Osteocyte (in vitro differentiated cells): ENCODE measurements around the gene CACNA1C. TPM values are rescaled to one million over a fixed set of nuclear protein-coding genes. Genes with fewer than 3 reads are reported as not detected.

ENCODE experiments used
- DNase-seq: peaks from one replicate; pipeline ENCODE4 v3.0.0; 2021; ENCODE audit warnings: mixed read lengths; ENCODE audit not compliant: unreplicated experiment; ENCODE audit errors: extremely low spot score
- H3K27ac Mint-ChIP-seq: one replicate; pipeline ENCODE4 v1.8.0; 2021; ENCODE audit warnings: mild to moderate bottlenecking, mixed read lengths; ENCODE audit not compliant: unreplicated experiment
- H3K27me3 Mint-ChIP-seq: one replicate; pipeline ENCODE4 v1.8.0; 2021; ENCODE audit warnings: mixed read lengths; ENCODE audit not compliant: unreplicated experiment
- H3K36me3 Mint-ChIP-seq: one replicate; pipeline ENCODE4 v1.8.0; 2021; ENCODE audit warnings: mixed read lengths; ENCODE audit not compliant: unreplicated experiment
- H3K4me1 Mint-ChIP-seq: one replicate; pipeline ENCODE4 v1.8.0; 2021; ENCODE audit warnings: mixed read lengths; ENCODE audit not compliant: unreplicated experiment
- H3K4me3 Mint-ChIP-seq: one replicate; pipeline ENCODE4 v1.8.0; 2021; ENCODE audit warnings: mild to moderate bottlenecking, moderate library complexity, mixed read lengths; ENCODE audit not compliant: unreplicated experiment
- H3K9me3 Mint-ChIP-seq: one replicate; pipeline ENCODE4 v1.8.0; 2021; ENCODE audit warnings: mixed read lengths; ENCODE audit not compliant: unreplicated experiment
- total RNA-seq: library from RNA; stranded (reverse); gene quantifications from 2 replicates; pipeline ENCODE4 v1.2.1, GENCODE V29; 2021
- TF ChIP-seq, protein P1 (sequence below): fragments of 200-600 bp; sonication (generic); IDR thresholded peaks from 2 replicates; pipeline ENCODE4 v1.5.0; 2021; ENCODE audit warnings: antibody characterized with exemption, mild to moderate bottlenecking, moderate library complexity

Gene CACNA1C
- total RNA-seq, 1 donor from 2014 or later, result 67.4 TPM

DNA sequence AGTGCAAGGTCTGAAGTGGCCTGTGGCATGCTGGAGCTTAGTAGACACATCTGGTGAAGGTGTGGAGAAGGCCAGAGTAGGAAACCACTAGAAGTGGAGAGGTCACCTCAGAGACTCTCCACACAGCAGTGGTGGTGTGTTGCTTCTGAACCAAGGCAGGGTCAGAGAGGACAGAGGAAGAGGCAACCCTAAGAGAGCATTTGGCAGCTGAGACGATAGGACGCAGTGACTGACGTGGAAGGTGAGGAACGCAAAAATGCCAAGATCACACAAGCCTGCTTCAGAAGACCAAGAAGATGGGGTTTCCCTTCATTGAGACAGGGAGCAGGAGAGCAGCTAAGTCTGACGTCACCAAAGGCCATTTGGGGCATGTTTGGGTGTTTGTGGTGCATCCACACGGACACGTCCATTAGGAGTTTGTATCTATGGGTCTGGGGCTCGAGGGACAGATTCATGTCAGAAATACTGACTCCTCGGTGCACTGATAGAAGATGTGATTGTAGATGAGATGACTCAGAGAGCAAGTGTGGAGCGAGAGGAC is 338.1 kb downstream of the CACNA1C start:
- Mint-ChIP-seq H3K4me3 (no peak overlapping the region), H3K4me1 (peaks cover 3% of the 10 kb centered on the region), H3K9me3 (no peaks in the 10 kb centered on the region), H3K36me3 (peaks cover 4% of the 10 kb centered on the region), H3K27ac (no peak overlapping the region), H3K27me3 (no peaks in the 10 kb centered on the region)
- TF ChIP-seq, protein P1, sequence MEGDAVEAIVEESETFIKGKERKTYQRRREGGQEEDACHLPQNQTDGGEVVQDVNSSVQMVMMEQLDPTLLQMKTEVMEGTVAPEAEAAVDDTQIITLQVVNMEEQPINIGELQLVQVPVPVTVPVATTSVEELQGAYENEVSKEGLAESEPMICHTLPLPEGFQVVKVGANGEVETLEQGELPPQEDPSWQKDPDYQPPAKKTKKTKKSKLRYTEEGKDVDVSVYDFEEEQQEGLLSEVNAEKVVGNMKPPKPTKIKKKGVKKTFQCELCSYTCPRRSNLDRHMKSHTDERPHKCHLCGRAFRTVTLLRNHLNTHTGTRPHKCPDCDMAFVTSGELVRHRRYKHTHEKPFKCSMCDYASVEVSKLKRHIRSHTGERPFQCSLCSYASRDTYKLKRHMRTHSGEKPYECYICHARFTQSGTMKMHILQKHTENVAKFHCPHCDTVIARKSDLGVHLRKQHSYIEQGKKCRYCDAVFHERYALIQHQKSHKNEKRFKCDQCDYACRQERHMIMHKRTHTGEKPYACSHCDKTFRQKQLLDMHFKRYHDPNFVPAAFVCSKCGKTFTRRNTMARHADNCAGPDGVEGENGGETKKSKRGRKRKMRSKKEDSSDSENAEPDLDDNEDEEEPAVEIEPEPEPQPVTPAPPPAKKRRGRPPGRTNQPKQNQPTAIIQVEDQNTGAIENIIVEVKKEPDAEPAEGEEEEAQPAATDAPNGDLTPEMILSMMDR, result no peak
- DNase-seq, result no peak

DNA sequence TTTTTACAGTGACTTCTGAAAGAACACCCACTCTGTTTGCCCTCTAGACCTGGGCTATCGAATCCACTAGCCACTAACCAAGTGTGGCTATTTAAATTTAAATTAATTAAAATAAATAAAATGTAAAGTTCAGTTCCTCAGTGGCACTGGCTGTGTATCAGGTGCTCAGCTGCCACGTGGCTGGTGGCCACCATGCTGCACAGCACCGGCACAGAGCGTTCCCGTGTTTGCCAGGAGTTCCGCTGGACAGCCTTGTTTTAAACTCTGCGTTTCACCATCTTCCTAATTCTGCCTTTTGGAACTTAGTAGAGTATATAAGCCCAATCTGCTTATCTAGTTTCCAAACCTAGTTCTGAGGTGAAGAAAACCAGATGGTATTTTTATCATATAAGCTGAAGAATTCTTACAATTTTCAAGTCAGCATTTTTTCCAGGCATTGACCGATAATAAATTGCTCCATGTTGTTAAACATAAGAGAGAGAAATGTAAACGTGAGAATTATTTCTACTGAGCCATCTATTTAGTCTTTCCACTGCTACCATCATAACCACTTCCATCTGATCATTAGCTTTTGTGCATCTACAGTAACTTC is 339.0 kb downstream of the CACNA1C start:
- Mint-ChIP-seq H3K4me1 (peaks cover 3% of the 10 kb centered on the region), H3K9me3 (no peaks in the 10 kb centered on the region), H3K27me3 (no peaks in the 10 kb centered on the region)

DNA sequence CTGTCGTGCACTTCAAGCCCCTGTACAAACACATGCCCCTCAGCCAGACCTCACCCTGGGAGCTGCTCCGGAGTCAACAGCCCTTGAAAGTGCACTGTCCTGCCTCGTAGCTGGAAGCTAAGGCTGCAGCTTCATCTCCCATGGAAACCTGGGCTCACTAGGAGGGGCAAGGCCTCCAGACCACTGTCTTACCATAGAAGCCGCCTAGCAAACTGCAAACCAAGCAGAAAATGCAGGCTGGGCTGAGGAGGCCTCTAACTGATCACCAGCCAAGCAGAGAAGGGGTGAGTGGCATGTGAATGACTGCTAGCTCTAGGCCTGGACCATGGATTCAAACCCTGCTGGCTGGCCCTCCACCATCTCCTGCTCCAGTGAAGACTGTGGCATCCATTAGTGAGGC is 340.2 kb downstream of the CACNA1C start:
- Mint-ChIP-seq H3K9me3 (no peaks in the 10 kb centered on the region), H3K4me3 (no peak overlapping the region), H3K4me1 (peaks cover 9% of the 10 kb centered on the region), H3K36me3 (peaks cover 4% of the 10 kb centered on the region), H3K27me3 (no peaks in the 10 kb centered on the region), H3K27ac (no peak overlapping the region)
- TF ChIP-seq, protein P1, result no peak
- DNase-seq, result no peak

More for the DNA sequence above, 339.0 kb downstream of the CACNA1C start:
- TF ChIP-seq, protein P1, result no peak
- DNase-seq, result no peak
- no peak overlapping the region for H3K27ac Mint-ChIP-seq
- peaks cover 4% of the 10 kb centered on the region for H3K36me3 Mint-ChIP-seq
- H3K4me3 Mint-ChIP-seq, result no peak overlapping the region

DNA sequence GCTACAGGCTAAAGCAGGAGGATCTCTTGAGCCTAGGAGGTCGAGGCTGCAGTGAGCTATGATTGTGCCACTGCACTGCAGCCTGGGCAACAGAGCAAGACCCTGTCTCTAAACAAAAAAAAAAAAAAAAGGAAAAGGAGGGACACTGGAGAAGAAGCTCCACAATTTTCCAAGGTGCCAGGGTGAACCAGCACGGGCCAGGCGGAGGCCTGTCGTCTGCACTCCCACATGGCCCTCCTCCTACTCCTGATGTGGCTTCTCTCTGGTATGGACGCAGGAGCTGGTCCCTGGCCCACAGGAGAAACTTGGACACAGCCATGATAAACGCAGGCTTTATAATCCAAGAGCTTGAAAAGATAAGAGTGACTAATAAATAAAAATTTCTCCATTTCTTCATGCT is 341.2 kb downstream of the CACNA1C start:
- DNase-seq, result no peak
- no peaks in the 10 kb centered on the region for H3K9me3 Mint-ChIP-seq
- peaks cover 6% of the 10 kb centered on the region for H3K36me3 Mint-ChIP-seq
- no peaks in the 10 kb centered on the region for H3K27me3 Mint-ChIP-seq
- no peak overlapping the region for H3K27ac Mint-ChIP-seq
- H3K4me1 Mint-ChIP-seq, result peaks cover 13% of the 10 kb centered on the region
- H3K4me3 Mint-ChIP-seq, result no peak overlapping the region
- TF ChIP-seq, protein P1, result no peak

DNA sequence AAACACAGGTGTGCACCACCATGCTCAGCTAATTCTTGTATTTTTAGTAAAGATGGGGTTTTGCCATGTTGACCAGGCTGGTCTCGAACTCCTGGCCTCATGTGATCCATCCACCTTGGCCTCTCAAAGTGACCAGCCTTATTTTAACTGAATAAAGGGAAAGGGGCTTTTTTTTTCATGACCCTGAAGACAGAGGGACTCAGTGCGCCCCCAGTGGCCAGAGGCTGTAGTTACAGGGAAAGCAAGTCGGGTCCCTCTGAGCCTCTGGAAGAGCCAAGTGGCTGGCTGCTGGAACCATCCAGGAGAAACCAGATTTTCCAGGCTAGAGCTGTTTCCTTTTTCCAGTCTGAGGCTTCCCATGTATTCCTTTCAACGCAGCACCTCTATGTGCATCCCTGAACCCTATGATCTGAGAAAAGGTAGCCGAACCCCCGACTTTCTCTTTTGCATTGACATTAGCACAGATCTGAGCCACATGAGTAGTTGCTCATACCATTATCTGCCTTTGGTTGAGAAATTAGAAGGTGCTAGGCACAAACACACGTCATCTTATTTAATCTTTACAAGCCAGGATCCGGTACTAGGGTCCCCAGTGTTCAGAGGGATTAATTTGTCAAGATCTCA is 342.7 kb downstream of the CACNA1C start:
- DNase-seq, result no peak
- peaks cover 18% of the 10 kb centered on the region for H3K4me1 Mint-ChIP-seq
- no peaks in the 10 kb centered on the region for H3K9me3 Mint-ChIP-seq
- H3K27me3 Mint-ChIP-seq, result no peaks in the 10 kb centered on the region
- TF ChIP-seq, protein P1, result peak; percentile 78
- no peak overlapping the region for H3K4me3 Mint-ChIP-seq
- peak overlapping the region; percentile 34 for H3K27ac Mint-ChIP-seq
- H3K36me3 Mint-ChIP-seq, result peaks cover 13% of the 10 kb centered on the region
